ENCODE data around the gene GDF15.

GRCh38 chr19:18397242-18398202, 11.6 kb downstream of the GDF15 start, which contains the start of gene LRRC25:
- TF ChIP-seq CTCF (conservative IDR thresholded peaks at IDR 0.05) (no peak), EZH2 (IDR thresholded peaks at IDR 0.05; ENCODE audit: low read depth) (no peak)

Data from PC-9 (cell line).